Activated T-helper 17 cell treated with anti-CD3 and anti-CD28 coated beads, Interleukin-2, amount 50 U/mL, for 72 hours (primary cell): ENCODE results near the gene AUNIP. TPM values are rescaled to one million over a fixed set of nuclear protein-coding genes. Genes with fewer than 3 reads are reported as not detected.

ENCODE experiments used
- ATAC-seq: fragments of 150-1000 bp; cut with Tn5 transposase; replicated peaks from 2 replicates; pipeline ENCODE4 v1.10.0; 2021; ENCODE audit warnings: mild to moderate bottlenecking, moderate library complexity
- H3K27ac Mint-ChIP-seq: one replicate; pipeline ENCODE4 v1.8.0; 2022; ENCODE audit warnings: mixed read lengths
- H3K27me3 Mint-ChIP-seq: one replicate; pipeline ENCODE4 v1.8.0; 2022; ENCODE audit warnings: mixed read lengths
- H3K36me3 Mint-ChIP-seq: one replicate; pipeline ENCODE4 v1.8.0; 2022; ENCODE audit warnings: low read depth, mild to moderate bottlenecking, mixed read lengths
- H3K4me1 Mint-ChIP-seq: one replicate; pipeline ENCODE4 v1.8.0; 2022; ENCODE audit warnings: mixed read lengths
- H3K4me3 Mint-ChIP-seq: one replicate; pipeline ENCODE4 v1.8.0; 2022; ENCODE audit warnings: mild to moderate bottlenecking, mixed read lengths
- H3K9me3 Mint-ChIP-seq: one replicate; pipeline ENCODE4 v1.8.0; 2022; ENCODE audit warnings: mixed read lengths
- total RNA-seq, 2 donors: library from RNA; stranded (reverse); gene quantifications; one replicate each; pipeline ENCODE4 v1.2.3, GENCODE V29; 2022

The AUNIP gene
- total RNA-seq, 2 donors from 2014 or later = 3.7 to 7.2 TPM

- Mint-ChIP-seq H3K27ac (no peak overlapping the region), H3K27me3 (no peaks in the 10 kb centered on the region), H3K4me1 (no peaks in the 10 kb centered on the region), H3K9me3 (peaks cover 9% of the 10 kb centered on the region), H3K36me3 (peaks cover 41% of the 10 kb centered on the region), H3K4me3 (no peak overlapping the region)
- ATAC-seq = no peak
Measured at GRCh38 chr1:25836695-25837094, 22.6 kb downstream of the AUNIP start.

GRCh38 chr1:25834894-25835293 is 24.4 kb downstream of the AUNIP start:
- peaks cover 59% of the 10 kb centered on the region for H3K36me3 Mint-ChIP-seq
- peak overlapping the region; percentile 42 for H3K27ac Mint-ChIP-seq
- H3K4me1 Mint-ChIP-seq = peaks cover 4% of the 10 kb centered on the region
- H3K4me3 Mint-ChIP-seq = no peak overlapping the region
- H3K9me3 Mint-ChIP-seq = peaks cover 2% of the 10 kb centered on the region
- no peak for ATAC-seq
- H3K27me3 Mint-ChIP-seq = no peaks in the 10 kb centered on the region

DNA sequence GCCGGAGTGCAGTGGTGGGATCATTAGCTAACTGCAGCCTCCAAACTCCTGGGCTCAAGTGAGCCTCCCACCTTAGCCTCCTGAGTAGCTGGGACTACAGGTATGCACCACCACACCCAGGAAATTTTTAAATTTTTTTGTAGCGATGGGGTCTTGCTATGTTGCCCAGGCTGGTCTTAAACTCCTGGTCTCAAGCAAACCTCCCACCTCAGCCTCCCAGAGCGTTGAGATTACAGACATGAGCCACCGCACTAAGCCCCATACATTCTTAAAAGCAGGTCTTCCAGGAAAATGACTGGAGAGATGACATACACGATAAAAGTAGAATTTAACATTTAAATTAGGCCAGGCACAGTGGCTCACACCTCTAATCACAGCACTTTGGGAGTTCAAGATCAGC is 26.1 kb downstream of the AUNIP start:
- H3K9me3 Mint-ChIP-seq = no peaks in the 10 kb centered on the region
- H3K4me3 Mint-ChIP-seq = no peak overlapping the region
- peaks cover 77% of the 10 kb centered on the region for H3K36me3 Mint-ChIP-seq
- peaks cover 4% of the 10 kb centered on the region for H3K4me1 Mint-ChIP-seq
- no peak overlapping the region for H3K27ac Mint-ChIP-seq
- ATAC-seq = no peak
- H3K27me3 Mint-ChIP-seq = no peaks in the 10 kb centered on the region

DNA sequence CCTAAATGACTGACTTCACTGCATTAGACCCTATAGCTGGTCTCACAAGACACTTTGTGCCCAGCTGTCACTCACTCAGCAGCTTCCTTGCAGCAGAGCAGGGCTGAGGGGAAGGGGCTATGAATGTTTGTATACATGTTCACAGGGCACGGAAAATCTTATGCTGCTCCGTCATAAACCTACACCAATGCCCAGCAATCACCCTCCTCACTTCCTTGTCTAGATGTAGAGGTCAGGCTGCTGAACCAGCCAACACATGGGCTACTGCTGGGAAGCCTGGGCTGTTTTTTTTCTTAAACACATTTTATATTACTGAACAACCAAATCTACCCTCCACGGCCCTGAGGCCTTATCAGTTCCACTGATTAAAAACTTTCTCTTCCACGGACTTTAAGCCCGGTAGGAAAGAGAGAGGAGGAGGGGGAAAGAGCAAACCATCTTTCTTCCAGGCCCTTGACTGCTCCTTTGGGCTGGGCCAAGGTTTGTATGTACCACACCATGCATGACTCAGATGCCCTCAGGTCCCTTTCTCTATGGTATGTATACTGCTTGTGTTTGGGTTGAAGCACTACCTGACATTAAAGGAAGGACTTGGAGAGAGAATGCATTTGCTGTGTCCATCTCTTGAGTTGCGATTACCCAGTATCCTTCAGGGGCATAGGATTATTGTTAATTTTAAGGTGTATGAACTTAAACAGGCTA is 26.8 kb downstream of the AUNIP start:
- Mint-ChIP-seq H3K4me1 (peaks cover 4% of the 10 kb centered on the region), H3K9me3 (no peaks in the 10 kb centered on the region), H3K36me3 (peaks cover 84% of the 10 kb centered on the region), H3K27me3 (no peaks in the 10 kb centered on the region), H3K4me3 (no peak overlapping the region), H3K27ac (no peak overlapping the region)
- no peak for ATAC-seq

GRCh38 chr1:25831569-25832196 is 27.6 kb downstream of the AUNIP start:
- H3K27me3 Mint-ChIP-seq = no peaks in the 10 kb centered on the region
- H3K4me1 Mint-ChIP-seq = peaks cover 4% of the 10 kb centered on the region
- H3K27ac Mint-ChIP-seq = peak overlapping the region; percentile 50
- H3K4me3 Mint-ChIP-seq = no peak overlapping the region
- no peak for ATAC-seq
- no peaks in the 10 kb centered on the region for H3K9me3 Mint-ChIP-seq
- peaks cover 92% of the 10 kb centered on the region for H3K36me3 Mint-ChIP-seq

DNA sequence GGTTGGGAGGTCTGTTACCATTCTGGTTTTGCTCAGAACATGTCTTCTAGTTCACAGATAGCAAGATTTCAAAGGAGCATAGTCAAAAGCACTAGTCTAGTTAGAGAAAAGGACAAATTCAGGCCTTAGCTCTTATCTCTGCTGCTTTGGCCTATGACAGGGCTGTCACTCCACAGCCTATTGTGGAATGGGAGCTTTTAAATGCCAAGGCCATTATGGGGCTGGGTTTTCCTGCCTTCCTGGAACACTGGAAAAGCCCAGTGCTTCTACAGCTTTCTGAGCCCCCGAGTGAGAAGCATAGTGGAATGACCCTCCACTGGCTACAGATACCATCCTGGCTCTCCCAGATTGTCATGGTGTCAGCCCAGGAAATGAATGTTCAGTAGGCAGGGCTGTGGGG is 30.2 kb downstream of the AUNIP start:
- Mint-ChIP-seq H3K36me3 (peaks cover 91% of the 10 kb centered on the region), H3K27me3 (no peaks in the 10 kb centered on the region), H3K4me1 (peaks cover 4% of the 10 kb centered on the region), H3K4me3 (no peak overlapping the region), H3K27ac (no peak overlapping the region), H3K9me3 (no peaks in the 10 kb centered on the region)
- no peak for ATAC-seq

DNA sequence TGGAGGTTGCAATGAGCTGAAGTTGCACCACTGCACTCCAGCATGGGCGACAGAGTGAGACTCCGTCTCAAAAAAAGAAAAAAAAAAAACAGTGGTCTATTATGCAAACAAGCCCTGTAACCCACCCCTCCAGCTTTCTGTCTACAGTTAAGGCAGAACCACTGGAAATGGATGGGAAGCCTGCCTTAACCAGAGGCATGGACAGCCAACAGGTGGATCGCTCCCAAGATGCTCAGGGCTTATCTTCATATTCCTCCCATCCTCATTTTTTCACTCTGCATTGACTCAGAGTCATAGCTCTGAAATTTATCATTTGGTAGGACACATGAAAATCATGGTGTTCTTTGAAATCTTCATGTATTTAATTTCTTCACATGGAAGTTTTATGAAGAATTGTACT is 30.8 kb downstream of the AUNIP start:
- Mint-ChIP-seq H3K27ac (no peak overlapping the region), H3K4me3 (no peak overlapping the region), H3K27me3 (no peaks in the 10 kb centered on the region), H3K4me1 (peaks cover 4% of the 10 kb centered on the region), H3K36me3 (peaks cover 92% of the 10 kb centered on the region), H3K9me3 (no peaks in the 10 kb centered on the region)
- no peak for ATAC-seq

GRCh38 chr1:25826571-25826970 is 32.7 kb downstream of the AUNIP start:
- Mint-ChIP-seq H3K27ac (no peak overlapping the region), H3K4me1 (peaks cover 12% of the 10 kb centered on the region)

GRCh38 chr1:25825605-25826004 is 33.7 kb downstream of the AUNIP start:
- Mint-ChIP-seq H3K36me3 (peaks cover 74% of the 10 kb centered on the region), H3K9me3 (no peaks in the 10 kb centered on the region)

More at GRCh38 chr1:25826571-25826970, 32.7 kb downstream of the AUNIP start:
- peaks cover 77% of the 10 kb centered on the region for H3K36me3 Mint-ChIP-seq
- ATAC-seq = no peak
- no peaks in the 10 kb centered on the region for H3K27me3 Mint-ChIP-seq
- H3K9me3 Mint-ChIP-seq = no peaks in the 10 kb centered on the region
- no peak overlapping the region for H3K4me3 Mint-ChIP-seq

GRCh38 chr1:25821630-25822091 is 37.6 kb downstream of the AUNIP start:
- Mint-ChIP-seq H3K27ac (peak overlapping the region; percentile 96), H3K36me3 (peaks cover 37% of the 10 kb centered on the region), H3K4me3 (peak overlapping the region; percentile 97), H3K9me3 (no peaks in the 10 kb centered on the region), H3K27me3 (no peaks in the 10 kb centered on the region), H3K4me1 (peaks cover 23% of the 10 kb centered on the region)
- ATAC-seq = no peak

More at GRCh38 chr1:25825605-25826004, 33.7 kb downstream of the AUNIP start:
- H3K27ac Mint-ChIP-seq = no peak overlapping the region
- no peak for ATAC-seq
- H3K4me3 Mint-ChIP-seq = no peak overlapping the region
- H3K4me1 Mint-ChIP-seq = peaks cover 16% of the 10 kb centered on the region
- no peaks in the 10 kb centered on the region for H3K27me3 Mint-ChIP-seq

GRCh38 chr1:25821112-25821476 is 38.2 kb downstream of the AUNIP start:
- Mint-ChIP-seq H3K36me3 (peaks cover 31% of the 10 kb centered on the region), H3K4me1 (peaks cover 23% of the 10 kb centered on the region), H3K4me3 (peak overlapping the region; percentile 97), H3K27ac (peak overlapping the region; percentile 96), H3K27me3 (no peaks in the 10 kb centered on the region), H3K9me3 (no peaks in the 10 kb centered on the region)
- no peak for ATAC-seq

GRCh38 chr1:25820247-25821111 is 38.8 kb downstream of the AUNIP start:
- H3K9me3 Mint-ChIP-seq = no peaks in the 10 kb centered on the region
- H3K36me3 Mint-ChIP-seq = peaks cover 25% of the 10 kb centered on the region
- H3K27ac Mint-ChIP-seq = peak overlapping the region; percentile 96
- H3K4me3 Mint-ChIP-seq = peak overlapping the region; percentile 97
- ATAC-seq = peak; percentile 74
- no peaks in the 10 kb centered on the region for H3K27me3 Mint-ChIP-seq
- H3K4me1 Mint-ChIP-seq = peaks cover 23% of the 10 kb centered on the region

DNA sequence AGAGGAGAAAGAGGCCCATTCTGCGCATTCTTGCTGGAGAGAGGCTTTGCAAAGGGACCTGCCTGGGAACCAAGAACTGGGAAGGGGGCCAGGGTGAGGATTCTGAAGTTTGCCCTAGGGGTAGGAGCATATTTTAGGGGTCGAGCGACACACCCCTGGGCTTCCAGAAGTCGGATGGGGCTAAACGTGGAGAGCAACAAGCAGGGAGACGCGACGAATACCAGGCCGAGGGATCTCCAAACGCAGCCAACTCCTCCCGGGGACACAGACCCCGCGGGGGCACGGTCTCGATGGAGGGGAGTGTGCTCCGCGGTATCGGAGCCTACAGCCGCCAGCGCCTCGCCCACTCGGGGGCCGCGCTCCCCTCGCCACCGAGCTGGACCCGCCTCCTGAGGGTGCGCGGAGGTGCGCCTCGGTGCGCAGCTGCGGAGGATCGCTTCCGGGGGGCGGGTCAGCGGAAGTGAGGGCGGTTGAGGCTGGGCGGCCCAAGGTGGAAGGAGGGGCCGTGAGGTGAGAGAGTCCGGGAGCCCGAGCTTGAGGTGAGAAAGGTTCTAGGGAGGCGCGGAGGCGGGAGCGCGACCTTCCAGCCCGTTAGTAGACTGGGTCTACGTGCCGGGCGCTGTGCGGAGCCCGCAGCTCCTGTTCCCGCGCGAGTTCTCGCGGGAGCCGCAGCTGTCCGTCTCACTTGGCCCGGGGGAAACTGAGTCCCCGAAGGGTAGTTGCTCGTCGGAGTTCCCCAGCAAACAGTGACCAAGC is 39.6 kb downstream of the AUNIP start, which contains the start of gene MTFR1L:
Gene MTFR1L (plus strand): TSS at position 464 of the 756 bp plus-strand sequence. CDS start 3,151 bp downstream, outside the sequence.
- H3K4me3 Mint-ChIP-seq = peak within 1 kb of the TSS; percentile 97
- H3K4me1 Mint-ChIP-seq = peaks cover 23% of the 10 kb centered on the region
- H3K27ac Mint-ChIP-seq = peak within 1 kb of the TSS; percentile 96
- peaks cover 24% of the 10 kb centered on the region for H3K36me3 Mint-ChIP-seq
- no peaks in the 10 kb centered on the region for H3K27me3 Mint-ChIP-seq
- ATAC-seq = peak; percentile 90
- H3K9me3 Mint-ChIP-seq = no peaks in the 10 kb centered on the region

GRCh38 chr1:25818569-25818968 is 40.7 kb downstream of the AUNIP start:
- Mint-ChIP-seq H3K27me3 (no peaks in the 10 kb centered on the region), H3K27ac (peak overlapping the region; percentile 96), H3K9me3 (no peaks in the 10 kb centered on the region), H3K4me1 (peaks cover 23% of the 10 kb centered on the region), H3K4me3 (peak overlapping the region; percentile 97), H3K36me3 (peaks cover 13% of the 10 kb centered on the region)
- ATAC-seq = no peak
